ENCODE data around the gene CNOT10. TPM values are rescaled to one million over a fixed set of nuclear protein-coding genes. Genes with fewer than 3 reads are reported as not detected.

CNOT10 gene
- total and polyA plus RNA-seq, 2 donors (not counting 1 experiment from before 2014, with no cell fraction given), result 22.6 to 69.0 TPM

Other genes with a start within 250 kb of the CNOT10 start
- 66.3 and 67.7 TPM in 2 replicates for gene CMTM6, start 182.3 kb upstream of the CNOT10 start, total RNA-seq
- gene CMTM6, start 182.3 kb upstream of the CNOT10 start, polyA plus RNA-seq, result 19.2 and 56.6 TPM in 2 replicates
- 38.8 and 47.8 TPM in 2 replicates for gene DYNC1LI1, start 114.3 kb upstream of the CNOT10 start, total RNA-seq
- gene DYNC1LI1, start 114.3 kb upstream of the CNOT10 start, polyA plus RNA-seq, result 15.0 and 17.8 TPM in 2 replicates
- not detected in 2 replicates for gene TRIM71, start 132.8 kb downstream of the CNOT10 start, total RNA-seq
- not detected in 2 replicates for gene TRIM71, start 132.8 kb downstream of the CNOT10 start, polyA plus RNA-seq

Data from B cell (primary cell).